Smooth muscle cell of the coronary artery (primary cell): ENCODE measurements around the gene UBTD2. TPM values are rescaled to one million over a fixed set of nuclear protein-coding genes. Genes with fewer than 3 reads are reported as not detected.

Experiments
- total RNA-seq: library from RNA; depleted of rRNA; stranded (reverse); fragments of >200 nt; gene quantifications from 2 replicates; pipeline ENCODE4 v1.2.3, GENCODE V29; 2014; ENCODE audit warnings: low replicate concordance

Gene UBTD2, protein sequence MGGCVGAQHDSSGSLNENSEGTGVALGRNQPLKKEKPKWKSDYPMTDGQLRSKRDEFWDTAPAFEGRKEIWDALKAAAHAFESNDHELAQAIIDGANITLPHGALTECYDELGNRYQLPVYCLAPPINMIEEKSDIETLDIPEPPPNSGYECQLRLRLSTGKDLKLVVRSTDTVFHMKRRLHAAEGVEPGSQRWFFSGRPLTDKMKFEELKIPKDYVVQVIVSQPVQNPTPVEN
- total RNA-seq = 12.9 and 22.4 TPM in 2 replicates

DNA sequence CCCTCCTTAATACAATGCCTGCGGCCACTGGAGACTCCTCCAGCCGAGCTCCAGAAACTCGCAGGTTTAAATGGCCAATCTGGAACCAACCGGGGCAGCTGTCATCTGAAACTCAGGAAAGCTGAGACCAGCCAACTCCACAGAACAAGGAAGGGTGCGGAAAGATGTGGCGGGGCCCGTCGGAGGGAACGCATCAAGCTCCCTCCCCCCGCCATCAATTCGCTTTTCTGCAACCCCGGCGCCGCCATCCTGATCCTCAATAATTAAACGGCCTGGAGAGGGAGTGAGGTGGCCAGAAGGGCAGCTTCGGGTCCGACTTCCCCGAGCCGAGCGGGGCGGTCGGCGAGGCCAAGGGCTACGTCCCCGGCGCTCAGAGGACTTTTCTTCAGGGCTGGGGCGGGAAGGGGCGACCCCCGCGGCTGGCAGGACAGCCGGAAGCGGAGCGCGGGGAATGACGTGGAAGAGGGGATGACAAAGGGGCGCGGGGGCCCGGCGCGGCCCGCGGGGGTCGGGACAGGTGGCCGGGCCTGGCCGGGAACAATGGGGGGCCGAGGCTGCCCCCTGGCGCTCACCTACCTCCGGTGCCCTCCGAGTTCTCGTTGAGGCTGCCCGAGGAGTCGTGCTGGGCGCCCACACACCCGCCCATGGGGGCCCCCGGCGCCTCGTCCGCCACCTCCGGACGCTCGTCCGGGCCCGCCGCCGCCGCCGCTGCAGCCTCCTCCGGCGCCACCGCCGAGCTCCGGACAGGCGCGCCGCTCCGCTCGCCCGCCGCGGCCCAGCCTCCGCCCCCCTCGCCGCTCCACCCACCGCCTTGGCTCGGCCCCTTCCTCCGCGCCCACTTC, at the start of gene UBTD2:
Gene UBTD2 (minus strand): TSS at position 745 of the 842 bp plus-strand sequence. CDS start 99 bp downstream, at position 646.

DNA sequence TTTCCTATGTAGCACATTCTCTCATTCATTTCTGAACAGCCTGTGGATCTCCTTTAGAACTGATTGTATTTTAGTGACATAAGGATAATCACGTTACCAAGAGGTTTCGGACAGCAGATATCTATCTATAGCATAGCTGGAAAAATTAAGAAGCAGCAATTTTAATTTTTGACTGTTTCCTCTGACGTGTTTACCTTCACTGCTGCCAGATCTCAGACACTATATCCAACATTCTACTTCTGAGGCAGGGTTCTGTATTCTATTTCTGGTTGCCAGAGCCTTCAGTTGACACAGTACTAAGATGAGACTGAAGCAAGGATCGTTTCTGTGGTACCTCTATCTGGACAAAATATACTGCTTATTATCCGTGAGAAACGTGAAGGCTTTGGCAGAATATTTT, 89.7 kb downstream of the UBTD2 start, which contains the start of gene EFCAB9:
Gene EFCAB9 (plus strand): TSS at position 301 of the 400 bp plus-strand sequence. CDS start 1 bp downstream, at position 302.

DNA sequence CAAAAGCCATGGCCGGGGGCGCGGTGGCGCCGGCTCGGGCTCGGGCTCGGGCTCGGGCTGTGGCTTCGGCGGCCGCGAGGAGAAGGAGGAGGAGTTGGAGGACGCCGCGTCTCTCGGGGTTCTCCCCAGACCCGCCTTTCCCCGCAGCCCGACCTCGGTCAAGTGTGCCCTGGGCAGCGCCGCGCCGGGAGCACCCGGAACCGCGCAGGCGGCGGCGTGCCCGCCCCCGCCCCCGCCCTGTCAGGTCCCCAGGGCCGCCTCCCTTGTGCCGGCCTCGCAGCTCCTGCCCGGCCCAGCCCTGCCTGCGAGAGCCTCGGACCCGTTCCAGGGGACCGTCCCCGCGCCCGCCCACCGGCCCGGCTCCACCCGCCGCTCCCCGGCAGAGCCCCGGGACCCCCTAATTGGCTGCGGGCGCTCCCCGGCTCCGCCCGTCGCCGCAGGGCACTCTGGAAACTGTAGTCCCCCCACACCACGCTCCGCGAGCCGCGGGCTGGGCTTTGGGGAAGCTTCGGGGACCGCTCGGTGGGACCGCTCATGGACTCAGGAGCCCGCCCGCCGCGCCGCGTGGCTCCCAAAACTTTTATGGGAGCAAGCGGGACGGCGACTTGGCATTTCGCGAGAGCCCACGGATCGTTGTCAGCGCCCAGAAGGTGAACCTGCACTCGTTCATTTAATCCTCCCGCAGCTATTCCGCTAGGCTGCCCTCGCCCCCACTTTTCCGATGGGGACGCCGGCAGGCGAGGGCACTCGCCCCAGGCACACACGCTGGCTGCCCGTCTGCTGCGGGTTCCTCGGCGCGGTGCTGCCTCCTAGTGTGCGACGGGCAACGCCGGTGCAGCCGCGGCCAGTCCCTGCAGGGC, 95.3 kb downstream of the UBTD2 start, which contains the start of gene STK10:
Gene STK10 (minus strand): TSS at position 192 of the 860 bp plus-strand sequence. CDS start 182 bp downstream, at position 10.

Other genes with a start within 250 kb of the UBTD2 start
- gene STK10, start 95.5 kb downstream of the UBTD2 start, total RNA-seq = 12.1 and 17.3 TPM in 2 replicates
- not detected in 2 replicates for gene EFCAB9, start 89.6 kb downstream of the UBTD2 start, total RNA-seq
- 17.4 and 38.6 TPM in 2 replicates for gene SH3PXD2B, start 170.8 kb upstream of the UBTD2 start, total RNA-seq